Lower lobe of right lung (tissue), 2 donors: ENCODE measurements around the gene TTC7B. TPM values are rescaled to one million over a fixed set of nuclear protein-coding genes. Genes with fewer than 3 reads are reported as not detected.

Experiments
- ATAC-seq, 2 donors: fragments of 200-7000 bp; cut with Tn5 transposase; one replicate each; pipeline ENCODE4 v1.9.1; 2020 to 2022; ENCODE audit warnings: mild to moderate bottlenecking in 2 of 2, moderate library complexity in 2 of 2
- DNase-seq: peaks from one replicate; pipeline ENCODE4 v3.0.0-alpha.2; 2020
- H3K27ac ChIP-seq: fragments of 200-600 bp; one replicate; pipeline ENCODE4 v1.8.0; 2022
- H3K27me3 ChIP-seq: fragments of 200-600 bp; one replicate; pipeline ENCODE4 v1.8.0; 2022; ENCODE audit warnings: low read depth
- H3K36me3 ChIP-seq: fragments of 200-600 bp; one replicate; pipeline ENCODE4 v1.8.0; 2022; ENCODE audit warnings: mild to moderate bottlenecking
- H3K4me1 ChIP-seq: fragments of 200-600 bp; one replicate; pipeline ENCODE4 v1.8.0; 2022
- H3K4me3 ChIP-seq: fragments of 200-600 bp; one replicate; pipeline ENCODE4 v1.8.0; 2022; ENCODE audit warnings: mild to moderate bottlenecking
- H3K9me3 ChIP-seq: fragments of 200-600 bp; one replicate; pipeline ENCODE4 v1.8.0; 2022
- CTCF ChIP-seq: fragments of 200-600 bp; IDR thresholded peaks from one replicate; pipeline ENCODE4 v1.8.0; 2022; ENCODE audit warnings: antibody characterized with exemption, mild to moderate bottlenecking
- intact Hi-C: fragments of 100-400 bp; cut with DNase I; formaldehyde crosslinking; loops from one replicate; pipeline ENCODE4 v1.11.0; 2022
- total RNA-seq: library from RNA; stranded (reverse); fragmentation: NEBNext Ultra II Directional; extraction: Animal tissue kit (Norgen Biotek cat#: 25700); gene quantifications from one replicate; pipeline ENCODE4 v1.2.1, GENCODE V29; 2021
- donor health status: DM: no; HTN: yes; CAD: no; lungs with severe emphysema.

Gene TTC7B
- total RNA-seq, 1 donor from 2014 or later, result 54.1 TPM

GRCh38 chr14:90777830-90778485, 38.3 kb downstream of the TTC7B start:
- intact Hi-C loops, result no loop called here
- TF ChIP-seq CTCF, result no peak
- H3K9me3 ChIP-seq, result no peaks in the 10 kb centered on the region
- ATAC-seq (peak; percentile 40 to 59), DNase-seq (peak; percentile 73)
- H3K27ac ChIP-seq, result no peak overlapping the region
- H3K27me3 ChIP-seq, result no peaks in the 10 kb centered on the region
- no peaks in the 10 kb centered on the region for H3K4me1 ChIP-seq
- H3K4me3 ChIP-seq, result no peak overlapping the region
- H3K36me3 ChIP-seq, result peaks cover 3% of the 10 kb centered on the region

- peaks cover 8% of the 10 kb centered on the region for H3K36me3 ChIP-seq
- no peak overlapping the region for H3K27ac ChIP-seq
These were observed 38.9 kb downstream of the TTC7B start for GRCh38 chr14:90777358-90777757.

DNA sequence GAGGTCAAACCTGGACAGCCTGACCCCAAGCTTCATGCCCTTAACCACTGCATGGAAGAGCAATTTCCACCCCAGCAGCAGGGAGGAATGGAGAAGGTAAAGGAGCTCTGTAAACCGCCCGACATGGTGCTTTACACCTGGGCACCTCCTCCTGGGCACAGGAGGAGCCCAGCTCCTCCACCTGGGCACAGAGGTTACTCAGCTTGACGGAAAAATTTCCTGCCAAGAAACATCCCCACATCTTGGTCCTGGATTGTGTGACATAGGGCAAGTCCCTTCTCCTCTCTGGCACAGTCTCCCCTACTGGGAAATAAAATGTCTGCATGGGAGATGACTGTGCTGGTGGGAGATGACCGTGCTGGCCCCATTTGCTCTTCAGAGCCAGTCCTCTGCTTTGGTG, 40.8 kb downstream of the TTC7B start:
- DNase-seq (no peak), ATAC-seq (no peak)
- Histone ChIP-seq H3K36me3 (peaks cover 12% of the 10 kb centered on the region), H3K9me3 (no peaks in the 10 kb centered on the region), H3K4me3 (no peak overlapping the region), H3K27ac (no peak overlapping the region), H3K4me1 (no peaks in the 10 kb centered on the region), H3K27me3 (no peaks in the 10 kb centered on the region)
- no peak for TF ChIP-seq CTCF
- intact Hi-C loops, result no loop called here

More at GRCh38 chr14:90777358-90777757, 38.9 kb downstream of the TTC7B start:
- intact Hi-C loops, result no loop called here
- no peak for DNase-seq
- H3K4me3 ChIP-seq, result no peak overlapping the region
- H3K4me1 ChIP-seq, result no peaks in the 10 kb centered on the region
- no peak for TF ChIP-seq CTCF
- H3K9me3 ChIP-seq, result no peaks in the 10 kb centered on the region
- H3K27me3 ChIP-seq, result no peaks in the 10 kb centered on the region
- no peak for ATAC-seq

DNA sequence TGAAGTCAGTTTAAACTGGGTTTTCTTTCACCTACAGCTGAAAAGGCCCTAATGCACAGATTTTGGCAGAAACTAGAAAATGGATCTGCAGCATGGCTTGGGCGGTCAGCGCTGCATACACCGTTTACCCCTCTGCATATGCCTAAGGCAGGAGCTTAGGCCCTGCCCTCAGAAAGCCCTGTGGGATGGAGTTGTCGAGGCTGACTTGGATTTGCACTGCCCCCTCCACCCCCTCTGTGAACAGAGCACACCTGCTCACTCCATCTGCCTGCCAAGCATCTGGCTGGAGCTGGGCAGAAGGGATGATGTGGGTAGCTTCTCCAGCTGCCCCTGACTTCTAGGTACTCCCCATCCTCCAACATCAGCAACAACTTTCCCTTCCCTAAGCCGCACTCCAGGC, 41.9 kb downstream of the TTC7B start:
- no peaks in the 10 kb centered on the region for H3K4me1 ChIP-seq
- no peak overlapping the region for H3K27ac ChIP-seq
- peaks cover 15% of the 10 kb centered on the region for H3K36me3 ChIP-seq
- intact Hi-C loops, result no loop called here
- ATAC-seq, result no peak
- DNase-seq, result no peak
- H3K27me3 ChIP-seq, result no peaks in the 10 kb centered on the region
- no peaks in the 10 kb centered on the region for H3K9me3 ChIP-seq
- no peak overlapping the region for H3K4me3 ChIP-seq
- TF ChIP-seq CTCF, result no peak

- no peak overlapping the region for H3K4me3 ChIP-seq
- no peaks in the 10 kb centered on the region for H3K4me1 ChIP-seq
- ATAC-seq, result no peak
- H3K36me3 ChIP-seq, result peaks cover 16% of the 10 kb centered on the region
- DNase-seq, result no peak
- peaks cover 4% of the 10 kb centered on the region for H3K9me3 ChIP-seq
- TF ChIP-seq CTCF, result no peak
- intact Hi-C loops, result no loop called here
- H3K27me3 ChIP-seq, result no peaks in the 10 kb centered on the region
- H3K27ac ChIP-seq, result no peak overlapping the region
These were observed 42.5 kb downstream of the TTC7B start for GRCh38 chr14:90773705-90774104.

DNA sequence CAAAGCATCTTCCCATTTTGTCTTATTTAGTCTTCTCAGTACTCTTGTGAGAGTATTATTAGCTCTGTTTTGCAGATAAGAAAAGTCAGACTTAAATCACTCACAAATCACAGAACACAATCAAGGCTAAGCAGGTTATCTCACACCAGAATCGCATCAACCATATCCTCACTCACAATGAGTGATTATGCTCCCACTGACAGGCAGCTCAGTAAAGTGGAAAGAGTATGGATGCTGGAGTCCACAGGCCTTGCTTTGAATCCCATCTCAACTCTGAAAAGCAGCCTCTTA, 43.1 kb downstream of the TTC7B start:
- DNase-seq, result no peak
- no peak for ATAC-seq
- Histone ChIP-seq H3K36me3 (peaks cover 16% of the 10 kb centered on the region), H3K27ac (no peak overlapping the region), H3K27me3 (no peaks in the 10 kb centered on the region), H3K4me1 (no peaks in the 10 kb centered on the region), H3K4me3 (no peak overlapping the region), H3K9me3 (peaks cover 10% of the 10 kb centered on the region)
- TF ChIP-seq CTCF, result no peak
- intact Hi-C loops, result no loop called here
